ENCODE results near the gene PHKA2. TPM values are rescaled to one million over a fixed set of nuclear protein-coding genes. Genes with fewer than 3 reads are reported as not detected.

PHKA2 gene
- total and polyA plus RNA-seq, 2 of the 4 experiments (the other 2 are of a cell fraction): 10.0 to 21.5 TPM

- Histone ChIP-seq H2AFZ (replicated peaks; ENCODE audit: low read length, poor library complexity) (no peak overlapping the region), H3K9me1 (ENCODE audit: insufficient read depth, low read length) (no peaks in the 10 kb centered on the region; the same call in 1 of the 2 replicates), H3K79me1 (ENCODE audit: low read depth in 1 of 2, low read length in 2 of 2) (no peaks in the 10 kb centered on the region), H3K9ac (ENCODE audit: low read depth, low read length) (no peak overlapping the region), H2BK120ac (ENCODE audit: low read depth, low read length) (no peak overlapping the region), H3K23ac (ENCODE audit: low read depth, low read length) (no peak overlapping the region), H3K14ac (replicated peaks; ENCODE audit: low read depth, low read length) (no peak overlapping the region), H2BK5ac (ENCODE audit: low read depth, low read length, poor library complexity, severe bottlenecking) (no peak overlapping the region), H3K36me3 (ENCODE audit: control insufficient read depth, insufficient read depth, low read length) (peaks cover 1% of the 10 kb centered on the region; the same call in 1 of the 2 replicates), H3K4me2 (ENCODE audit: low read depth, low read length) (no peak overlapping the region), H3K4me1 (ENCODE audit: control insufficient read depth, insufficient read depth, low read length) (no peaks in the 10 kb centered on the region; the same call in 1 of the 2 replicates), H2BK20ac (ENCODE audit: low read depth, low read length) (no peak overlapping the region), H4K20me1 (ENCODE audit: insufficient read depth, low read length) (no peaks in the 10 kb centered on the region), H3K27me3 (ENCODE audit: control insufficient read depth, insufficient read depth, low read length) (no peaks in the 10 kb centered on the region), H4K5ac (ENCODE audit: low read depth, low read length) (no peak overlapping the region), H4K91ac (ENCODE audit: insufficient read depth, low read depth, low read length) (no peak overlapping the region), H3K18ac (ENCODE audit: low read depth, low read length) (no peak overlapping the region), H3K4me3 (ENCODE audit: insufficient read depth, low read depth, low read length) (no peak overlapping the region), H3K9me3 (ENCODE audit: control insufficient read depth, insufficient read depth, low read length) (no peaks in the 10 kb centered on the region), H3K56ac (ENCODE audit: extremely low read depth, insufficient read depth, low read length) (no peak overlapping the region), H2BK15ac (ENCODE audit: low read depth, low read length) (no peak overlapping the region), H3K27ac (ENCODE audit: insufficient read depth, low read length) (no peak overlapping the region), H4K8ac (ENCODE audit: low read depth in 2 of 2, low read length in 2 of 2) (no peak overlapping the region), H2AK9ac (replicated peaks; ENCODE audit: low read depth, low read length, poor library complexity) (no peak overlapping the region), H3K4ac (ENCODE audit: low read depth, low read length) (no peak overlapping the region), H2AK5ac (ENCODE audit: low read depth, low read length) (no peak overlapping the region)
- no CpG with 5 or more reads among the region's 4 CpGs for WGBS, 2 experiments (ENCODE audit: extremely low coverage in 2 of 2, insufficient read length in 1 of 2)
- BruUV-seq (replicated peaks): no TSS peak
- intact Hi-C loops (cut with micrococcal nuclease) (no loop called here), in situ Hi-C loops (cut with MboI; ENCODE audit: low sequenced_read_pairs) (no loop called here), dilution Hi-C loops (cut with HindIII; ENCODE audit: low sequenced_read_pairs, unreplicated experiment) (no loop called here)
- DNase-seq (no peak), ATAC-seq (ENCODE audit: low read depth) (no peak)
- CTCF ChIA-PET: no interaction called here
- POLR2A ChIA-PET (ENCODE audit: unreplicated experiment): no interaction called here
- no peak for TF ChIP-seq MAZ (IDR thresholded peaks at IDR 0.05; ENCODE audit: borderline replicate concordance, low read depth, low read length)
- TF ChIP-seq SMC3 (IDR thresholded peaks at IDR 0.05; ENCODE audit: low read depth, low read length): no peak
- TF ChIP-seq CEBPB (IDR thresholded peaks at IDR 0.05; ENCODE audit: low read depth, low read length): no peak
- no peak for TF ChIP-seq RFX5 (IDR thresholded peaks at IDR 0.05; ENCODE audit: low read depth, low read length)
- no peak for TF ChIP-seq FOS (IDR thresholded peaks at IDR 0.05; ENCODE audit: low read depth, low read length)
- TF ChIP-seq RCOR1 (IDR thresholded peaks at IDR 0.05; ENCODE audit: insufficient replicate concordance, low read length): no peak
- TF ChIP-seq NFE2L2 (IDR thresholded peaks at IDR 0.05; ENCODE audit: low read depth, low read length): no peak
- no peak for TF ChIP-seq MXI1 (IDR thresholded peaks at IDR 0.05; ENCODE audit: borderline replicate concordance, low read depth, low read length)
- no peak for TF ChIP-seq MAFK (IDR thresholded peaks at IDR 0.05; ENCODE audit: low read depth, low read length)
These were observed 34.5 kb downstream of the PHKA2 start for GRCh38 chrX:18949291-18949943.
